HEK293 (cell line): ENCODE results near the gene RNASEH2C.

Experiments used
- CTCF ChIA-PET: fragments of 350-600 bp; formaldehyde crosslinking; extraction: SDS; loops from one replicate; lab custom pipeline; 2021; ENCODE audit warnings: antibody characterized with exemption; lab: Yijun Ruan, JAX
- POLR2A ChIA-PET: fragments of 300-600 bp; formaldehyde crosslinking; extraction: SDS; loops from one replicate; lab custom pipeline; 2020; ENCODE audit warnings: antibody characterized with exemption, inconsistent platforms; lab: Yijun Ruan, JAX
- H3K27ac ChIP-seq: fragments of 200-500 bp; sonication (Bioruptor generic); 2 replicates; pipeline ENCODE4 v1.5.1; 2014; ENCODE audit warnings: low read depth, low read length, control low read depth, inconsistent platforms; ENCODE audit errors: extremely low read depth
- H3K36me3 ChIP-seq, 2 experiments: fragments of 200-500 bp in 1 of 2; sonication (Bioruptor generic) in 1 of 2; 1 replicate in 1 of 2; 2 replicates in 1 of 2; pipeline ENCODE4 v1.5.1; 2014 to 2017; ENCODE audit warnings: inconsistent platforms in 2 of 2, low read length in 2 of 2; ENCODE audit not compliant: control insufficient read depth in 2 of 2, insufficient read depth in 1 of 2
- H3K4me1 ChIP-seq: fragments of 200-500 bp; sonication (Bioruptor generic); 2 replicates; pipeline ENCODE4 v1.5.1; 2014; ENCODE audit warnings: mild to moderate bottlenecking, low read length, inconsistent platforms; ENCODE audit not compliant: control insufficient read depth, insufficient read depth
- H3K4me3 ChIP-seq: 2 replicates; pipeline ENCODE4 v1.5.1; 2011; ENCODE audit warnings: low read depth, mild to moderate bottlenecking, control low read depth, low read length, moderate library complexity
- H3K9me3 ChIP-seq: fragments of 200-500 bp; sonication (Bioruptor generic); 2 replicates; pipeline ENCODE4 v1.5.1; 2014; ENCODE audit warnings: low read depth, low read length, inconsistent platforms; ENCODE audit not compliant: control insufficient read depth, insufficient read depth
- HOXC10 ChIP-seq: sonication (generic); formaldehyde crosslinking; IDR thresholded peaks from 2 replicates; pipeline ENCODE4 v1.8.1; 2023; ENCODE audit warnings: mild to moderate bottlenecking, missing genetic modification reagents
- PRDM1 ChIP-seq: fragments of 450-650 bp; formaldehyde crosslinking; IDR thresholded peaks from 2 replicates; pipeline ENCODE4; 2016; ENCODE audit warnings: missing biosample characterization, missing genetic modification characterization
- REPIN1 ChIP-seq: fragments of 450-650 bp; formaldehyde crosslinking; IDR thresholded peaks from 2 replicates; pipeline ENCODE4 v1.5.1; 2017; ENCODE audit warnings: missing biosample characterization, missing genetic modification characterization, low read depth
- SCRT1 ChIP-seq: fragments of 450-650 bp; formaldehyde crosslinking; IDR thresholded peaks from 2 replicates; pipeline ENCODE4 v1.5.1; 2016; ENCODE audit warnings: missing biosample characterization, missing genetic modification characterization, borderline replicate concordance
- TRIM28 ChIP-seq: IDR thresholded peaks from 2 replicates; pipeline ENCODE4 v1.6.1; 2011; ENCODE audit warnings: low read length, control low read depth, borderline replicate concordance
- WT1 ChIP-seq: fragments of 450-650 bp; formaldehyde crosslinking; IDR thresholded peaks from 2 replicates; pipeline ENCODE4 v1.5.1; 2016; ENCODE audit warnings: missing biosample characterization, missing genetic modification characterization
- ZIC2 ChIP-seq: fragments of 450-650 bp; formaldehyde crosslinking; IDR thresholded peaks from 2 replicates; pipeline ENCODE4 v1.5.1; 2016; ENCODE audit warnings: missing biosample characterization, missing genetic modification characterization
- ZNF214 ChIP-seq: fragments of 450-650 bp; formaldehyde crosslinking; IDR thresholded peaks from 2 replicates; pipeline ENCODE4 v1.5.1; 2017; ENCODE audit warnings: missing biosample characterization, mild to moderate bottlenecking, missing genetic modification characterization, borderline replicate concordance
- ZNF292 ChIP-seq: fragments of 450-650 bp; formaldehyde crosslinking; IDR thresholded peaks from 2 replicates; pipeline ENCODE4 v1.5.1; 2016; ENCODE audit warnings: low read depth, missing biosample characterization, missing genetic modification characterization, borderline replicate concordance
- ZNF302 ChIP-seq: fragments of 450-650 bp; formaldehyde crosslinking; IDR thresholded peaks from 2 replicates; pipeline ENCODE4 v1.5.1; 2016; ENCODE audit warnings: missing biosample characterization, missing genetic modification characterization, low read depth
- ZNF37A ChIP-seq: fragments of 450-650 bp; IDR thresholded peaks from 2 replicates; pipeline ENCODE4 v1.5.1; 2018; ENCODE audit warnings: missing biosample characterization, missing genetic modification characterization
- ZNF529 ChIP-seq: fragments of 450-650 bp; formaldehyde crosslinking; IDR thresholded peaks from 2 replicates; pipeline ENCODE4 v1.5.1; 2017; ENCODE audit warnings: missing genetic modification characterization, missing biosample characterization; ENCODE audit not compliant: insufficient replicate concordance
- ZNF610 ChIP-seq: fragments of 450-650 bp; formaldehyde crosslinking; IDR thresholded peaks from 2 replicates; pipeline ENCODE4 v1.5.1; 2016; ENCODE audit warnings: missing biosample characterization, missing genetic modification characterization, borderline replicate concordance
- ZNF701 ChIP-seq: fragments of 450-650 bp; formaldehyde crosslinking; IDR thresholded peaks from 2 replicates; pipeline ENCODE4 v1.5.1; 2016; ENCODE audit warnings: missing biosample characterization, missing genetic modification characterization
- TF ChIP-seq, protein P1 (sequence below): sonication (generic); formaldehyde crosslinking; IDR thresholded peaks from 2 replicates; pipeline ENCODE4 v1.8.1; 2022; ENCODE audit warnings: mild to moderate bottlenecking, moderate library complexity, missing genetic modification reagents
- TF ChIP-seq, protein P2 (sequence below): fragments of 450-650 bp; formaldehyde crosslinking; IDR thresholded peaks from 2 replicates; pipeline ENCODE4 v1.5.1; 2017; ENCODE audit warnings: missing biosample characterization, missing genetic modification characterization
- TF ChIP-seq, protein P3 (sequence below): fragments of 450-650 bp; formaldehyde crosslinking; IDR thresholded peaks from 2 replicates; pipeline ENCODE4; 2016; ENCODE audit warnings: missing biosample characterization, missing genetic modification characterization
- TF ChIP-seq, protein P4 (sequence below): fragments of 450-650 bp; formaldehyde crosslinking; IDR thresholded peaks from 2 replicates; pipeline ENCODE4 v1.5.1; 2016; ENCODE audit warnings: missing biosample characterization, missing genetic modification characterization
- TF ChIP-seq, protein P5 (sequence below): fragments of 450-650 bp; formaldehyde crosslinking; IDR thresholded peaks from 2 replicates; pipeline ENCODE4 v1.5.1; 2016; ENCODE audit warnings: missing biosample characterization, missing genetic modification characterization
- TF ChIP-seq, protein P6 (sequence below): fragments of 450-650 bp; formaldehyde crosslinking; conservative IDR thresholded peaks from 2 replicates; pipeline ENCODE4 v1.5.1; 2016; ENCODE audit warnings: low read depth, missing biosample characterization, missing genetic modification characterization

The RNASEH2C gene

DNA sequence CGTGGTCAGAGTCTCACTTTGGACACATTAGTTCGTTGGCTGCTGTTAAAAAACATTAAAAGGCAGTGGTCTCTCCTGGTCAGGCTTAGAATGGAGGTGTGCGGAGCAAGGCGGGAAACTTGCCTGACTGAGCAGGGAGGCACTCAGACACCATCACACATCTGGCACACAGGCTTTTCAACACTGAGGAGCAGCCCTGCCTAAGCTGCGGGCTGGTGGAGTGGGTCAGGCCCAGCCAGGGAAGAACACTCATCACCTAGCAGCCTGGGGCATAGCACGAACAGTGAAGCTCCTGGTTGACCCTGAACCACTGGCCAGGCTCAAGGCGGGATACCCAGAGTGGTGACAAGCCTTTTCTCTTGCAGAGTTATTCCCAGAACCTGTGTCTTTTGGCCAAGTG lies 4.3 kb downstream of the RNASEH2C start (continued):
- TF ChIP-seq, protein P1, sequence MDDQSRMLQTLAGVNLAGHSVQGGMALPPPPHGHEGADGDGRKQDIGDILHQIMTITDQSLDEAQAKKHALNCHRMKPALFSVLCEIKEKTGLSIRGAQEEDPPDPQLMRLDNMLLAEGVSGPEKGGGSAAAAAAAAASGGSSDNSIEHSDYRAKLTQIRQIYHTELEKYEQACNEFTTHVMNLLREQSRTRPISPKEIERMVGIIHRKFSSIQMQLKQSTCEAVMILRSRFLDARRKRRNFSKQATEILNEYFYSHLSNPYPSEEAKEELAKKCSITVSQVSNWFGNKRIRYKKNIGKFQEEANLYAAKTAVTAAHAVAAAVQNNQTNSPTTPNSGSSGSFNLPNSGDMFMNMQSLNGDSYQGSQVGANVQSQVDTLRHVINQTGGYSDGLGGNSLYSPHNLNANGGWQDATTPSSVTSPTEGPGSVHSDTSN (CRISPR knock-in tag): no peak
- TF ChIP-seq, protein P2, sequence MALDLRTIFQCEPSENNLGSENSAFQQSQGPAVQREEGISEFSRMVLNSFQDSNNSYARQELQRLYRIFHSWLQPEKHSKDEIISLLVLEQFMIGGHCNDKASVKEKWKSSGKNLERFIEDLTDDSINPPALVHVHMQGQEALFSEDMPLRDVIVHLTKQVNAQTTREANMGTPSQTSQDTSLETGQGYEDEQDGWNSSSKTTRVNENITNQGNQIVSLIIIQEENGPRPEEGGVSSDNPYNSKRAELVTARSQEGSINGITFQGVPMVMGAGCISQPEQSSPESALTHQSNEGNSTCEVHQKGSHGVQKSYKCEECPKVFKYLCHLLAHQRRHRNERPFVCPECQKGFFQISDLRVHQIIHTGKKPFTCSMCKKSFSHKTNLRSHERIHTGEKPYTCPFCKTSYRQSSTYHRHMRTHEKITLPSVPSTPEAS (tag by site-specific recombination): no peak

DNA sequence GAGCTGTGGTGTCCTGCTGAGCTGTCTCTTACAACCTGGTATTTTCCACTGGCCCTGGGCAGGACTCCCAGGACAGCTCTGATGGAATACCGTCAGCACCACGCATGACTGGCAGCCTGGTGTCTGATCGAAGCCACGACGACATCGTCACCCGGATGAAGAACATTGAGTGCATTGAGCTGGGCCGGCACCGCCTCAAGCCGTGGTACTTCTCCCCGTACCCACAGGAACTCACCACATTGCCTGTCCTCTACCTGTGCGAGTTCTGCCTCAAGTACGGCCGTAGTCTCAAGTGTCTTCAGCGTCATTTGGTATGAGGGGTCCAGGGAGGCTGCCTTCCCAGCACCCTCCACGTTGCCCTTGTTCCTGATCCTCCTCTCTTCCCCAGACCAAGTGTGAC lies 6.2 kb downstream of the RNASEH2C start:
- no peaks in the 10 kb centered on the region for H3K9me3 ChIP-seq
- ChIA-PET POLR2A (interaction anchor here (0.7 kb wide), 1 partner anchor 99 kb away, joined by 3 read pairs; the partner anchor contains the start of gene PCNX3), CTCF (interaction anchor here (1.1 to 1.3 kb wide), 3 partner anchors 66 to 145 kb away, joined by 3 to 7 read pairs (median 3); partner anchors contain the start of genes AP5B1 and MUS81)
- H3K36me3 ChIP-seq: peaks cover 5 to 67% of the 10 kb centered on the region in 2 experiments; a peak in 2 of 3 replicates
- H3K27ac ChIP-seq: no peak overlapping the region
- H3K4me3 ChIP-seq: no peak overlapping the region
- H3K4me1 ChIP-seq: no peaks in the 10 kb centered on the region
- TF ChIP-seq REPIN1 (tag by site-specific recombination) (no peak), SCRT1 (tag by site-specific recombination) (no peak), ZNF302 (tag by site-specific recombination) (no peak), ZNF37A (no peak), ZNF292 (no peak), ZIC2 (tag by site-specific recombination) (no peak), ZNF529 (no peak), ZNF701 (no peak), ZNF214 (tag by site-specific recombination) (no peak), TRIM28 (no peak), ZNF610 (no peak), HOXC10 (CRISPR knock-in tag) (no peak), PRDM1 (tag by site-specific recombination) (no peak), WT1 (tag by site-specific recombination) (no peak)
- TF ChIP-seq, protein P3, sequence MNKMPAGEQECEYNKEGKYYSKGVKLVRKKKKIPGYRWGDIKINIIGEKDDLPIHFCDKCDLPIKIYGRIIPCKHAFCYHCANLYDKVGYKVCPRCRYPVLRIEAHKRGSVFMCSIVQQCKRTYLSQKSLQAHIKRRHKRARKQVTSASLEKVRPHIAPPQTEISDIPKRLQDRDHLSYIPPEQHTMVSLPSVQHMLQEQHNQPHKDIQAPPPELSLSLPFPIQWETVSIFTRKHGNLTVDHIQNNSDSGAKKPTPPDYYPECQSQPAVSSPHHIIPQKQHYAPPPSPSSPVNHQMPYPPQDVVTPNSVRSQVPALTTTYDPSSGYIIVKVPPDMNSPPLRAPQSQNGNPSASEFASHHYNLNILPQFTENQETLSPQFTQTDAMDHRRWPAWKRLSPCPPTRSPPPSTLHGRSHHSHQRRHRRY: no peak
- TF ChIP-seq, protein P4, sequence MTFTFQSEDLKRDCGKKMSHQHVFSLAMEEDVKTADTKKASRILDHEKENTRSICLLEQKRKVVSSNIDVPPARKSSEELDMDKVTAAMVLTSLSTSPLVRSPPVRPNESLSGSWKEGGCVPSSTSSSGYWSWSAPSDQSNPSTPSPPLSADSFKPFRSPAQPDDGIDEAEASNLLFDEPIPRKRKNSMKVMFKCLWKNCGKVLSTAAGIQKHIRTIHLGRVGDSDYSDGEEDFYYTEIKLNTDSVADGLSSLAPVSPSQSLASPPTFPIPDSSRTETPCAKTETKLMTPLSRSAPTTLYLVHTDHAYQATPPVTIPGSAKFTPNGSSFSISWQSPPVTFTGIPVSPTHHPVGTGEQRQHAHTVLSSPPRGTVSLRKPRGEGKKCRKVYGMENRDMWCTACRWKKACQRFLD (tag by site-specific recombination): no peak
- TF ChIP-seq, protein P5, sequence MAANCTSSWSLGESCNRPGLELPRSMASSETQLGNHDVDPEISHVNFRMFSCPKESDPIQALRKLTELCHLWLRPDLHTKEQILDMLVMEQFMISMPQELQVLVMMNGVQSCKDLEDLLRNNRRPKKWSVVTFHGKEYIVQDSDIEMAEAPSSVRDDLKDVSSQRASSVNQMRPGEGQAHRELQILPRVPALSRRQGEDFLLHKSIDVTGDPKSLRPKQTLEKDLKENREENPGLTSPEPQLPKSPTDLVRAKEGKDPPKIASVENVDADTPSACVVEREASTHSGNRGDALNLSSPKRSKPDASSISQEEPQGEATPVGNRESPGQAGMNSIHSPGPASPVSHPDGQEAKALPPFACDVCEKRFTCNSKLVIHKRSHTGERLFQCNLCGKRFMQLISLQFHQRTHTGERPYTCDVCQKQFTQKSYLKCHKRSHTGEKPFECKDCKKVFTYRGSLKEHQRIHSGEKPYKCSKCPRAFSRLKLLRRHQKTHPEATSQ (tag by site-specific recombination): no peak
- TF ChIP-seq, protein P6, sequence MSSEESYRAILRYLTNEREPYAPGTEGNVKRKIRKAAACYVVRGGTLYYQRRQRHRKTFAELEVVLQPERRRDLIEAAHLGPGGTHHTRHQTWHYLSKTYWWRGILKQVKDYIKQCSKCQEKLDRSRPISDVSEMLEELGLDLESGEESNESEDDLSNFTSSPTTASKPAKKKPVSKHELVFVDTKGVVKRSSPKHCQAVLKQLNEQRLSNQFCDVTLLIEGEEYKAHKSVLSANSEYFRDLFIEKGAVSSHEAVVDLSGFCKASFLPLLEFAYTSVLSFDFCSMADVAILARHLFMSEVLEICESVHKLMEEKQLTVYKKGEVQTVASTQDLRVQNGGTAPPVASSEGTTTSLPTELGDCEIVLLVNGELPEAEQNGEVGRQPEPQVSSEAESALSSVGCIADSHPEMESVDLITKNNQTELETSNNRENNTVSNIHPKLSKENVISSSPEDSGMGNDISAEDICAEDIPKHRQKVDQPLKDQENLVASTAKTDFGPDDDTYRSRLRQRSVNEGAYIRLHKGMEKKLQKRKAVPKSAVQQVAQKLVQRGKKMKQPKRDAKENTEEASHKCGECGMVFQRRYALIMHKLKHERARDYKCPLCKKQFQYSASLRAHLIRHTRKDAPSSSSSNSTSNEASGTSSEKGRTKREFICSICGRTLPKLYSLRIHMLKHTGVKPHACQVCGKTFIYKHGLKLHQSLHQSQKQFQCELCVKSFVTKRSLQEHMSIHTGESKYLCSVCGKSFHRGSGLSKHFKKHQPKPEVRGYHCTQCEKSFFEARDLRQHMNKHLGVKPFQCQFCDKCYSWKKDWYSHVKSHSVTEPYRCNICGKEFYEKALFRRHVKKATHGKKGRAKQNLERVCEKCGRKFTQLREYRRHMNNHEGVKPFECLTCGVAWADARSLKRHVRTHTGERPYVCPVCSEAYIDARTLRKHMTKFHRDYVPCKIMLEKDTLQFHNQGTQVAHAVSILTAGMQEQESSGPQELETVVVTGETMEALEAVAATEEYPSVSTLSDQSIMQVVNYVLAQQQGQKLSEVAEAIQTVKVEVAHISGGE (tag by site-specific recombination): no peak
